ENCODE results near the gene SLC35C1.

DNA sequence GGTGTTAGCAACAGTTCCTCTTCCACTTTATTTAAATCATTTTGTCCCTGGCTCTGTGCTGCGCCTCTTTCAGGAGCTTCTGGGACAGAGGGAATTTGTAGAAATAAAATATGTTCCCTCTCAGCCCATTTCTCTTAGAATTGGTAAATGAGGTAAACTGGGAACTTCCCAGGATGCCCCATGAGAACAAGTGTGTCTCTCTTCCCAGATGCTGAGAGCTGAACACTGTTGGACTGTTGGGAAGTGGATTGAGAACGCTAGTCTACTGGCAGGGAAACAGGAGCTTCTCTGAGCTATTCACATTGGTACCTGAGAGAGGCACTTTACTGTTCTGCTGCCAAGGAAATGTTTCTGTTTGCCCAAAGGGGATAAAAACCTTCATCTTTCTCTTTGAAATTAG is 46.3 kb downstream of the SLC35C1 start:
- TF ChIP-seq, protein P1, sequence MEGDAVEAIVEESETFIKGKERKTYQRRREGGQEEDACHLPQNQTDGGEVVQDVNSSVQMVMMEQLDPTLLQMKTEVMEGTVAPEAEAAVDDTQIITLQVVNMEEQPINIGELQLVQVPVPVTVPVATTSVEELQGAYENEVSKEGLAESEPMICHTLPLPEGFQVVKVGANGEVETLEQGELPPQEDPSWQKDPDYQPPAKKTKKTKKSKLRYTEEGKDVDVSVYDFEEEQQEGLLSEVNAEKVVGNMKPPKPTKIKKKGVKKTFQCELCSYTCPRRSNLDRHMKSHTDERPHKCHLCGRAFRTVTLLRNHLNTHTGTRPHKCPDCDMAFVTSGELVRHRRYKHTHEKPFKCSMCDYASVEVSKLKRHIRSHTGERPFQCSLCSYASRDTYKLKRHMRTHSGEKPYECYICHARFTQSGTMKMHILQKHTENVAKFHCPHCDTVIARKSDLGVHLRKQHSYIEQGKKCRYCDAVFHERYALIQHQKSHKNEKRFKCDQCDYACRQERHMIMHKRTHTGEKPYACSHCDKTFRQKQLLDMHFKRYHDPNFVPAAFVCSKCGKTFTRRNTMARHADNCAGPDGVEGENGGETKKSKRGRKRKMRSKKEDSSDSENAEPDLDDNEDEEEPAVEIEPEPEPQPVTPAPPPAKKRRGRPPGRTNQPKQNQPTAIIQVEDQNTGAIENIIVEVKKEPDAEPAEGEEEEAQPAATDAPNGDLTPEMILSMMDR (IDR thresholded peaks at IDR 0.05), result no peak
- no peak for TF ChIP-seq EZH2 (IDR thresholded peaks at IDR 0.05; ENCODE audit: borderline replicate concordance, insufficient read depth, low read depth, low read length, poor library complexity, severe bottlenecking)

Measured in B cell (primary cell).